HG03135 (cell line): ENCODE data around the gene DLX4.

Source experiments
- ATAC-seq: cut with Tn5 transposase; IDR thresholded peaks from one replicate; pipeline ENCODE4 v1.9.1; 2021; ENCODE audit warnings: mild to moderate bottlenecking, moderate library complexity; ENCODE audit not compliant: unreplicated experiment

DLX4 gene

GRCh38 chr17:49969134-49969759, at the start of gene DLX4:
Gene DLX4 (plus strand): TSS chr17:49969190. CDS start chr17:49969469, 279 bp downstream.
- no peak for ATAC-seq

- ATAC-seq: no peak
These were observed 48.8 kb upstream of the DLX4 start for GRCh38 chr17:49920030-49920769.

DNA sequence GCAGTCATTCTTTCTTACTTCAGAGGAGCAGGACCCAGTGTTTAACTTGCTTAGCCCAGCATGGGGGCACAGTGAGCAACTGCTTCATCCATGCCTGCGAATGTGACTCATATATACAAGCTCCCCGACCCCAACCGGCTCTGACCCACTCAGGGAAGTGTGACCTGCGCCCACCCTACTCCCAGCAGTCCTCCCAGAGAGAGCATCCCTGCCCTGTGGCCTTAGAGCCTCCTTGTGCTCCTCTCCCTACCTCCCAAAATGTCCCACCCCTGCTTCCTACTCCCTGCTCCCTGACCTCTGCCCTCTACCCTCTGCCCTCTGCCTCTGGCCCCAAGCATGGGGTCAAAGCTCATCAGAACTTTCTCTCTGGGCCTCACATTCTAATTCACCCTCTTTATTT, 46.9 kb upstream of the DLX4 start:
- no peak for ATAC-seq

- no peak for ATAC-seq
These were observed 44.9 kb upstream of the DLX4 start for GRCh38 chr17:49924116-49924515.

- no peak for ATAC-seq
These were observed 44.4 kb upstream of the DLX4 start for GRCh38 chr17:49924589-49924988.

- no peak for ATAC-seq
These were observed 43.1 kb upstream of the DLX4 start for GRCh38 chr17:49925921-49926320.

DNA sequence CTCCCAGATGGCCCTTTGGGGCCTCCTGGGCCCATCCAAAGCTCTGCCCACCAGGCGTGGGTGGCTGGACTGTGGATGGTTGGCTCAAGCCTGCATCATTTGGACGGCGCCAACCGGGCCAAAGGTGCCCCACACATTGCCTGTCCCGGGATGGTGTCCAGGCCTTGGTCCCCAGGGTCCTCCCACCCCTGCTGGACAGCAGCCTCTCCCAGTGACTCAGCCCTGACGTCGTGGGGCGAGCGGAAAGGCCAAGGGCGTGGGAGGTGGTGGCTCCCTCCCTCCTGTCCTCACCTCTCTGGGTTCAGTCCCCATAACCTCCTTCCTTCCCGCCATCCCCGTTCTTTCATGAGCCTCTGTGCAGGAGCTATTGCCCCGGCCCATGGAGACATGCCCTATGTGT, 42.1 kb upstream of the DLX4 start:
- no peak for ATAC-seq

DNA sequence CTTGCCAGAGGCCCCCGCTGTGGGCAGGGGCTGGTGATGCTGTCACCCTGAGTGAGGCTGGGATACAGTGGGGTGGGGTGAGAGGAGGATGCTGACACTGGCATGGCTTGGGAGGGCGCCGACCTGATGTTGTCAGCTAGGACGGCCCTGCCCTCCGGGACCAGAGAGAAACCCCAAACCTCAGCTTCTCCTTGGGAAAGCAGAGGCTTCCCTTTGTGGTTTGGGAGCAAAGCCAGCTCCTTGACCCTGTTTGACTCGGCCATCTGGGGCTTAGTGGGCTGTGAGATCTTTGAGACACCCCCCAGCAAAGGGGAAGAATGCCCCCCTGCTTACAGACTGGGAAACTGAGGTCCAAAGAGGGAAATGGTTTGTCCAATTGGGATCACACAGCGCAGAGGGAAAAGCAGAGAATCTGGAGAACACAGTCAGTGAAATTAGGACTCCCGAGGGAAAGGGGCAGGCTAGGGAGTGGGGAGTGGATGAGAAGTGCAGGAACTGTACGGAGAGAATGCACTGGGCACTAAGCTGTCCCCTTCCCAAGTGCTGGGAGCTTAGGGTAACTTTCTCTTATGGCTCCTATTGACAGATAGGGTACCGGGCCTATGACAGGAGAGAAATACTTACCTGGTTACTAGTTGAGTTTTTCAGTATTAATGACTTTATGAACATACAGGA, 40.7 kb upstream of the DLX4 start:
- no peak for ATAC-seq

DNA sequence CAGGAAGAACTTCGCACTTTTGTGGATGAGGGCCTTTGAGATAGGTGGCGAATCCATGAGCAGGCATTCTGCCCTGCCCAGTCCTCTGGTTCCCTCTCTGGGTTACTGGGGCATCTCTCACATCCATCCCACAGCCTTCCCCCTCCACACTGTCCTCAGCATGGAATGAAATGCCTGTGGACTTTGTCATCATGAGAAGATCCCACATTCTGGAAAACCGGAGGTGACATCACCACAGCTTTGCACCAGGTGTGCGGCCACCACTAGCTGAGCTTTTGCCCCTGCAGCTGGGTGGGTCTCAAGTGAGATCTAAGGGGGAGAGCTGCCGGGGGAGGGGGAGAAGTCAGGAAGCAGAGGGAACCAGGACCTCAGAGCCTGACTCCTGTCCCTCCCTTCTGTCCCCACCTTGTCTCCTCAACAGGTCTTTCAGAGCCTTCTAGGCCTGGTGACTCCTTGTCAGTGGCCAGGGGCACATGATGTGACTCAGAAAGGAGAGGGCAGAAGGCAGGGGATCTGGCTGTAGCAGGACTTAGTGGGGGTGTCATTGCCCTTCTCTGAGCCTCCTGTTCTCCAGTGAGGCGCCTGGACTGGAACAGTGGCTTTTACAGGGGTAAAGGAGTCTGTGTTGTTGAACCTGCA, 40.0 kb upstream of the DLX4 start:
- ATAC-seq: no peak

DNA sequence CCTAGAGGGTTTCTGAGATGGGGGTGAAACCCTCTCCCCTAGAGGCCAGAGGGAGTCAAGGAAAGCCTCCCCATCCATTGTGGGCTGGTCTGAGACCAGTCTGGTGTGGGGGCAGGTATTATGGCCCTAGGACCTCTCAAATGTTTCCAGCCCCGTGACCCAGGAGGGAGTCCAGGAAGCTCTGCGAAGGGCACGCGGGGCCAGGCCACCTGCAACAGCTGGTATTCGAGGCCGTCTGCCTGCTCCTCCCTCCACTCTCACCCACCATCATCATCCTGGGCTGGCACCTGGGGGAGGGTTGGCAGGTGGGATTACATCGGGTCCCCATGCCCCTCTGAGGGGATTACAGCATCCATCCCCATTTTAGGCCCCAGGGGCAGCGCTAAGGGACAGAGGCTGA, 38.1 kb upstream of the DLX4 start:
- ATAC-seq: no peak

DNA sequence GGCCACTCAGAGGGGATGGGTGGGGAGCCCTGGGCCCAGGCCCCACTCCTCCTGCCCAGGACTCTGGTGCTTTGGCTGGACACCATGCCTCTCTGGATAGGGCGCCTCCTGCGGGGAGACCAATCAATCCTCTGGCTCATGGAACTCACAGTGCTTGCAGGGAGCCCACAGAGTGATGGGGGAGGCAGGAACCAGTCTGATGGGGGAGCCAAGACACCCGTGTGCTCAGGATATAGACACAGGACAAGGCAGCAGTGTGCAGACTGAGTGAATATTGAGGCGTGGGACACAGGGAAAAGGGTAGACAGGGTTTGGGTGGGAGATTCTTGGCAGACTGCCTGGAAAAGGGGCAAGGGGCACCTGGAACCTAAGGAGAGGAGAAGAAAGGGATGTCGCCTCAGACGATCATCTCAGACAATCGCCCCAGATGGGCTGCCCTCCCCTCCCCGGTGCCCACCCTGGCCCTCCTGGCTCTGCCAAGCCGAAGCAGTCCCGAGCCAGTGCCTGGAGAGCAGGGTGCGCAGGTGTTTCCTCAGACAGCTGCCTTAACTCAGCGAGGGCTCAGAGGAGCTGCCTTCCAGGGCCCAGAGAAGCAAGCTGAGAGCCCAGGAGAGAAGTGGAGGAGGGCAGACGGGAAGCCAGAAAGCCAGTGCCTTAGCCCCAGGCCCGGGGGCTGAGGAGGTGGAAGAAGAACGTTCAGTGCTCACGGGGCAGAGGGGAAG, 37.4 kb upstream of the DLX4 start:
- no peak for ATAC-seq

DNA sequence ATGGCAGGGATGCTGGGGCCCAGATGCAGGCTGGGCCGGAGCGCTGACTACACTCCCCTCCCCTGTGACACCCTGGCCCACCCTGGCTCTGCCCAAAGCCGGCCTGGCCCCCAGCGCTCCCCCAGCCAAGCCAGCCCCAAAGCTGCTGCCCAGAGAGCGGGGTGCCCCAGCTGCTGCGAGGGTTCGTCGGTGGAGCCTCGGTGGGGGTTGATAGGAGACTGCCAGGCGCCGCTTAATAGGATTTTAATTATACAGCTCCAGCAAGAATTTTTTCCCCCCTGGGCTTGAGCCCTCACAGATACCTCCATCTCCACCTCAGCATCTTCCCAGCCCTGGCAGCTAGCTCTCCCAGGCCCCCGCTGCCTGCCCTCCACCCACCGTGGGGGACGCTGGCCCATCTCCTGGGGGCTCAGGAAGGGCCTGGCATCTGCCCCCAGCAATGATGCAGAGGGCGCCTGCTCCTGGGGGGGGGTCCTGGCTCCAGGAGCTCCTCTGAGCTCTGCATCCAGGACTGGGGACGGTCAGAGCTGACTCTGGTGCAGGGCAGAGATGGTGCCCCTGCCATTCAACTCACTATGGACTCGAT, 36.8 kb upstream of the DLX4 start:
- no peak for ATAC-seq

GRCh38 chr17:49932901-49933300, 36.1 kb upstream of the DLX4 start:
- ATAC-seq: no peak

DNA sequence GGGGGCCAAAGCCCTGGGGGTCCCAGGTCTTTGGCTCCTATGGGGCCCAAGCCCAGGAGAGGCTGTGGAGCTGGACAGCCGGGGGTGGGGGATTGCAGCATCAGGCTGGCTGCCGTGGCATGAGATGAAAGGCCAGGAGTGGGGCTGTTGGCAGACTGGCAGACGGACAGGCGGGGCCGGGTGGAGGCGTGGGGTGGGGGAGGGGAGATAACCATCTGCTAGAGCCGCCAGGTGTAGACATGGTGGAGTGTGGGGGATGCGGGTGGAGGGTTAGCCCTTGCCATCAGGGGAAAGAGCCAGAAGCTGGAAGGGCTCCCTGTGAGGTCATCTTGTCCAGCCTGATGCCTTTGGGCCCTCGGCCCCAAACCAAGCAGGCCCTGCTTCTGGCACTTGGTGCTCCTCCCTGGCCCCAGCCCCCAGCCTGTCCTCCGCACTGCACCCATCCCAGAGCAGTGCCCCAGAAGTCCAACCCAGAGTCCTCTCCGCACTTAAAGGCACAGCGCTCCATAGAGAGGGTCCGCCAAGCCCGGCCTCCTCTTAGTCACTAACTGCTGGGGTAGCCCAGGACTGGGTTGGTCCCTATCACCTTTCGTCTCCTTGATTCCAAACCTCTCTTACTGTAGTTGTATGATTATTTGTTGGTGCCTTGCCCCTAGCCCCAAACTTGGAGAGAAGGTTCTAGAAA, 33.3 kb upstream of the DLX4 start:
- no peak for ATAC-seq

- no peak for ATAC-seq
These were observed 32.6 kb upstream of the DLX4 start for GRCh38 chr17:49936386-49936785.

GRCh38 chr17:49939318-49939717, 29.7 kb upstream of the DLX4 start:
- no peak for ATAC-seq

- ATAC-seq: no peak
These were observed 27.6 kb upstream of the DLX4 start for GRCh38 chr17:49941427-49941826.

GRCh38 chr17:49942947-49943346, 26.0 kb upstream of the DLX4 start:
- ATAC-seq: no peak

- ATAC-seq: no peak
These were observed 24.6 kb upstream of the DLX4 start for GRCh38 chr17:49944273-49944870.

GRCh38 chr17:49946208-49946607, 22.8 kb upstream of the DLX4 start:
- no peak for ATAC-seq
